HEK293 (cell line): ENCODE data around the gene LRP1.

Experiments
- CTCF ChIA-PET: fragments of 350-600 bp; formaldehyde crosslinking; extraction: SDS; loops from one replicate; lab custom pipeline; 2021; ENCODE audit warnings: antibody characterized with exemption; lab: Yijun Ruan, JAX
- POLR2A ChIA-PET: fragments of 300-600 bp; formaldehyde crosslinking; extraction: SDS; loops from one replicate; lab custom pipeline; 2020; ENCODE audit warnings: antibody characterized with exemption, inconsistent platforms; lab: Yijun Ruan, JAX
- H3K27ac ChIP-seq: fragments of 200-500 bp; sonication (Bioruptor generic); 2 replicates; pipeline ENCODE4 v1.5.1; 2014; ENCODE audit warnings: low read depth, low read length, control low read depth, inconsistent platforms; ENCODE audit errors: extremely low read depth
- H3K36me3 ChIP-seq, 2 experiments: fragments of 200-500 bp in 1 of 2; sonication (Bioruptor generic) in 1 of 2; 1 replicate in 1 of 2; 2 replicates in 1 of 2; pipeline ENCODE4 v1.5.1; 2014 to 2017; ENCODE audit warnings: inconsistent platforms in 2 of 2, low read length in 2 of 2; ENCODE audit not compliant: control insufficient read depth in 2 of 2, insufficient read depth in 1 of 2
- H3K4me1 ChIP-seq: fragments of 200-500 bp; sonication (Bioruptor generic); 2 replicates; pipeline ENCODE4 v1.5.1; 2014; ENCODE audit warnings: mild to moderate bottlenecking, low read length, inconsistent platforms; ENCODE audit not compliant: control insufficient read depth, insufficient read depth
- H3K4me3 ChIP-seq: 2 replicates; pipeline ENCODE4 v1.5.1; 2011; ENCODE audit warnings: low read depth, mild to moderate bottlenecking, control low read depth, low read length, moderate library complexity
- H3K9me3 ChIP-seq: fragments of 200-500 bp; sonication (Bioruptor generic); 2 replicates; pipeline ENCODE4 v1.5.1; 2014; ENCODE audit warnings: low read depth, low read length, inconsistent platforms; ENCODE audit not compliant: control insufficient read depth, insufficient read depth
- FEZF1 ChIP-seq: fragments of 450-650 bp; formaldehyde crosslinking; IDR thresholded peaks from 2 replicates; pipeline ENCODE4 v1.5.1; 2016; ENCODE audit warnings: missing biosample characterization, missing genetic modification characterization
- GLIS1 ChIP-seq: fragments of 450-650 bp; formaldehyde crosslinking; IDR thresholded peaks from 2 replicates; pipeline ENCODE4 v1.5.1; 2016; ENCODE audit warnings: missing biosample characterization, missing genetic modification characterization
- HOXA7 ChIP-seq: sonication (generic); formaldehyde crosslinking; IDR thresholded peaks from 2 replicates; pipeline ENCODE4 v1.8.1; 2022; ENCODE audit warnings: missing genetic modification reagents, borderline replicate concordance
- PRDM6 ChIP-seq: fragments of 450-650 bp; formaldehyde crosslinking; IDR thresholded peaks from 2 replicates; pipeline ENCODE4 v1.5.1; 2017; ENCODE audit warnings: missing biosample characterization, missing genetic modification characterization
- SP2 ChIP-seq: fragments of 450-650 bp; formaldehyde crosslinking; IDR thresholded peaks from 2 replicates; pipeline ENCODE4 v1.5.1; 2016; ENCODE audit warnings: missing biosample characterization, missing genetic modification characterization
- ZBTB1 ChIP-seq: fragments of 450-650 bp; formaldehyde crosslinking; IDR thresholded peaks from 2 replicates; pipeline ENCODE4 v1.5.1; 2016; ENCODE audit warnings: missing biosample characterization, missing genetic modification characterization
- ZNF16 ChIP-seq: fragments of 450-650 bp; formaldehyde crosslinking; IDR thresholded peaks from 2 replicates; pipeline ENCODE4 v1.5.1; 2016; ENCODE audit warnings: low read depth, missing biosample characterization, missing genetic modification characterization
- ZNF169 ChIP-seq: fragments of 450-650 bp; formaldehyde crosslinking; IDR thresholded peaks from 2 replicates; pipeline ENCODE4 v1.5.1; 2016; ENCODE audit warnings: missing biosample characterization, missing genetic modification characterization
- ZNF18 ChIP-seq: fragments of 450-650 bp; formaldehyde crosslinking; IDR thresholded peaks from 2 replicates; pipeline ENCODE4 v1.5.1; 2016; ENCODE audit warnings: missing biosample characterization, missing genetic modification characterization
- ZNF211 ChIP-seq: fragments of 450-650 bp; formaldehyde crosslinking; IDR thresholded peaks from 2 replicates; pipeline ENCODE4 v1.5.1; 2016; ENCODE audit warnings: low read depth, missing biosample characterization, missing genetic modification characterization
- ZNF214 ChIP-seq: fragments of 450-650 bp; formaldehyde crosslinking; IDR thresholded peaks from 2 replicates; pipeline ENCODE4 v1.5.1; 2017; ENCODE audit warnings: missing biosample characterization, mild to moderate bottlenecking, missing genetic modification characterization, borderline replicate concordance
- ZNF239 ChIP-seq: fragments of 450-650 bp; formaldehyde crosslinking; IDR thresholded peaks from 2 replicates; pipeline ENCODE4 v1.5.1; 2016; ENCODE audit warnings: missing biosample characterization, missing genetic modification characterization
- ZNF24 ChIP-seq: fragments of 450-650 bp; formaldehyde crosslinking; IDR thresholded peaks from 2 replicates; pipeline ENCODE4 v1.5.1; 2016; ENCODE audit warnings: missing biosample characterization, missing genetic modification characterization
- ZNF398 ChIP-seq: fragments of 450-650 bp; formaldehyde crosslinking; IDR thresholded peaks from 2 replicates; pipeline ENCODE4 v1.5.1; 2017; ENCODE audit warnings: missing biosample characterization, missing genetic modification characterization
- ZNF561 ChIP-seq: fragments of 450-650 bp; IDR thresholded peaks from 2 replicates; pipeline ENCODE4 v1.5.1; 2018; ENCODE audit warnings: missing biosample characterization, missing genetic modification characterization, borderline replicate concordance
- ZNF621 ChIP-seq: fragments of 450-650 bp; formaldehyde crosslinking; IDR thresholded peaks from 2 replicates; pipeline ENCODE4 v1.5.1; 2017; ENCODE audit warnings: missing biosample characterization, missing genetic modification characterization
- ZNF658 ChIP-seq: fragments of 450-650 bp; formaldehyde crosslinking; IDR thresholded peaks from 2 replicates; pipeline ENCODE4; 2016; ENCODE audit warnings: missing biosample characterization, missing genetic modification characterization
- ZNF76 ChIP-seq: fragments of 450-650 bp; formaldehyde crosslinking; IDR thresholded peaks from 2 replicates; pipeline ENCODE4; 2016; ENCODE audit warnings: low read depth, missing biosample characterization, missing genetic modification characterization, borderline replicate concordance
- TF ChIP-seq, protein P1 (sequence below): fragments of 450-650 bp; formaldehyde crosslinking; IDR thresholded peaks from 2 replicates; pipeline ENCODE4 v1.5.1; 2016; ENCODE audit warnings: missing biosample characterization, missing genetic modification characterization, borderline replicate concordance
- TF ChIP-seq, protein P2 (sequence below): fragments of 450-650 bp; formaldehyde crosslinking; IDR thresholded peaks from 2 replicates; pipeline ENCODE4 v1.5.1; 2016; ENCODE audit warnings: missing biosample characterization, missing genetic modification characterization
- TF ChIP-seq, protein P3 (sequence below): fragments of 450-650 bp; formaldehyde crosslinking; IDR thresholded peaks from 2 replicates; pipeline ENCODE4 v1.5.1; 2016; ENCODE audit warnings: missing biosample characterization, missing genetic modification characterization

The LRP1 gene

DNA sequence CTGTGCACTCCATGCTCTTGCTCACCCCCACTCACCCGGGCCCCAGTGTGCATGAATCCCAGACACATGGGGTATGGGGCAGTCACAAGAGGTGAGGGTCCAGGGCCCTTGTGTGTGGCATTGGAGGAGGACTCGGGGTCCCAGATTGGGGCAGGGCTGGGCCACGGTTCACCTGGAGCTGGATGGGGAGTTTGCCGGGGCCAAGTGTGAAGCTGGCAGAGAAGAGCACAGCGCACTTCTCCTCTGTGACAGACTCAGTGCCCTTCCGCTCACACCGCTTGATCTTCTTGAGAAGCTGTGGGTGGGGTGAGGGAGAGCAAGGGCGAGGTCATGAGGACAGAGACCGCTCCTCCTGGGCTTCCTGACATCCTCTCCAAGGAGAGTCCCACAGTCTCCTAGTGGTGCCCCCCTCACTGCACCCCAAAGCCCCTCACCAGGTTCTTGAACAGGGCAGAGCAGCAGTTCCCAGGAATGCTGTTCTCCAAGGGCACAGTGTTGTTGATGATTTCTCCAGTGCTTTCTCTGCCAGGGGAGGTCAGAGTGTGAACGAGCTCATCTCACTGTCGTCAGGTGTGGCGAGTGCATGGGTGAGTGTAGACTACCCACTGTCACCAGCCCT lies 23.9 kb upstream of the LRP1 start:
- no peak for TF ChIP-seq ZNF169 (tag by site-specific recombination)
- TF ChIP-seq ZBTB1 (tag by site-specific recombination): no peak
- TF ChIP-seq ZNF561 (tag by site-specific recombination): no peak
- no peak for TF ChIP-seq ZNF214 (tag by site-specific recombination)
- no peak for TF ChIP-seq ZNF16 (tag by site-specific recombination)
- TF ChIP-seq, protein P1, sequence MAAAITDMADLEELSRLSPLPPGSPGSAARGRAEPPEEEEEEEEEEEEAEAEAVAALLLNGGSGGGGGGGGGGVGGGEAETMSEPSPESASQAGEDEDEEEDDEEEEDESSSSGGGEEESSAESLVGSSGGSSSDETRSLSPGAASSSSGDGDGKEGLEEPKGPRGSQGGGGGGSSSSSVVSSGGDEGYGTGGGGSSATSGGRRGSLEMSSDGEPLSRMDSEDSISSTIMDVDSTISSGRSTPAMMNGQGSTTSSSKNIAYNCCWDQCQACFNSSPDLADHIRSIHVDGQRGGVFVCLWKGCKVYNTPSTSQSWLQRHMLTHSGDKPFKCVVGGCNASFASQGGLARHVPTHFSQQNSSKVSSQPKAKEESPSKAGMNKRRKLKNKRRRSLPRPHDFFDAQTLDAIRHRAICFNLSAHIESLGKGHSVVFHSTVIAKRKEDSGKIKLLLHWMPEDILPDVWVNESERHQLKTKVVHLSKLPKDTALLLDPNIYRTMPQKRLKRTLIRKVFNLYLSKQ: no peak
- no peak for TF ChIP-seq PRDM6 (tag by site-specific recombination)
- TF ChIP-seq HOXA7 (CRISPR knock-in tag): no peak
- TF ChIP-seq ZNF658 (tag by site-specific recombination): no peak
- no peak for TF ChIP-seq FEZF1

DNA sequence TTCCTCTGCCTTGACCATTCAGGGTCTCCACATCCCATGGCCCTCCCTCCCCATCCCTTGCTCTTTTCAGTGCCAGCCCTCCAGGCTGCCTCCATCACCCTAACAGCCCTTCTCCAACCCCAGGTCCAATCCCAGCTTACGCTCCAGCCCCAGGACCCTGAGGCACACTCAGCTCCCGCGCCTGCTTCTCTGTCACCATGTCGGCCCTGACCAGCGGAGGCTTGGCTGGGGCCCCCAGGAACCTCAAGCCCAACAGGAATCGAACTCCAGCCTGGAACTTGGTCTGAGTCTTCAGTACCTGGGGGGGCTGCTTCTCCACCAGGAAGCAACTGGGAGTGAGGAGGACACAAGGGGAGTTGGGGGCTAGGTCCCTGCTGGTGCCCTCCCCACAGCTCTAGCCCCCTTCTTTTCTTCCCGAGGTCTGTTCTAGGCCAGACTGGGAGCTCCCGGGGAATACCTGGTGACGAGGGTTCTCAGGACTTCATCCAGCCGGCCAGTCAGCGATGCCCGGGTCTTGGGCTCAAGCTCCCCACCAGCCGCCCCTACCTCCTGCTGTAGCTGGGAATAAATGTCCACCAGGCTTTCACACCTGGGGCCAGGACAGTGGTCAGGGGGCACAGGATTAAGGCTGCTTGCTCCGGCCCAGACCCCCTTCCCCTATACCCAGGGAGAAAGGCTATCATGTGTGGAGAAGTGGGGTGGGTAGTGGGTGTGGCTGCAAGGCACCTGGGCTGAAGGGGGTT lies 23.1 kb upstream of the LRP1 start:
- H3K4me1 ChIP-seq: no peaks in the 10 kb centered on the region
- no peak overlapping the region for H3K4me3 ChIP-seq
- H3K36me3 ChIP-seq: peaks cover 0 to 20% of the 10 kb centered on the region in 2 experiments; a peak in 1 of 3 replicates
- POLR2A ChIA-PET: no interaction called here
- no peak overlapping the region for H3K27ac ChIP-seq
- TF ChIP-seq, protein P2, sequence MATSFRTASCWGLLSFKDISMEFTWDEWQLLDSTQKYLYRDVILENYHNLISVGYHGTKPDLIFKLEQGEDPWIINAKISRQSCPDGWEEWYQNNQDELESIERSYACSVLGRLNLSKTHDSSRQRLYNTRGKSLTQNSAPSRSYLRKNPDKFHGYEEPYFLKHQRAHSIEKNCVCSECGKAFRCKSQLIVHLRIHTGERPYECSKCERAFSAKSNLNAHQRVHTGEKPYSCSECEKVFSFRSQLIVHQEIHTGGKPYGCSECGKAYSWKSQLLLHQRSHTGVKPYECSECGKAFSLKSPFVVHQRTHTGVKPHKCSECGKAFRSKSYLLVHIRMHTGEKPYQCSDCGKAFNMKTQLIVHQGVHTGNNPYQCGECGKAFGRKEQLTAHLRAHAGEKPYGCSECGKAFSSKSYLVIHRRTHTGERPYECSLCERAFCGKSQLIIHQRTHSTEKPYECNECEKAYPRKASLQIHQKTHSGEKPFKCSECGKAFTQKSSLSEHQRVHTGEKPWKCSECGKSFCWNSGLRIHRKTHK (tag by site-specific recombination): no peak
- TF ChIP-seq SP2: no peak
- no peak for TF ChIP-seq ZNF398 (tag by site-specific recombination)
- TF ChIP-seq ZNF239 (tag by site-specific recombination): no peak
- no peak for TF ChIP-seq ZNF24 (tag by site-specific recombination)
- TF ChIP-seq, protein P3, sequence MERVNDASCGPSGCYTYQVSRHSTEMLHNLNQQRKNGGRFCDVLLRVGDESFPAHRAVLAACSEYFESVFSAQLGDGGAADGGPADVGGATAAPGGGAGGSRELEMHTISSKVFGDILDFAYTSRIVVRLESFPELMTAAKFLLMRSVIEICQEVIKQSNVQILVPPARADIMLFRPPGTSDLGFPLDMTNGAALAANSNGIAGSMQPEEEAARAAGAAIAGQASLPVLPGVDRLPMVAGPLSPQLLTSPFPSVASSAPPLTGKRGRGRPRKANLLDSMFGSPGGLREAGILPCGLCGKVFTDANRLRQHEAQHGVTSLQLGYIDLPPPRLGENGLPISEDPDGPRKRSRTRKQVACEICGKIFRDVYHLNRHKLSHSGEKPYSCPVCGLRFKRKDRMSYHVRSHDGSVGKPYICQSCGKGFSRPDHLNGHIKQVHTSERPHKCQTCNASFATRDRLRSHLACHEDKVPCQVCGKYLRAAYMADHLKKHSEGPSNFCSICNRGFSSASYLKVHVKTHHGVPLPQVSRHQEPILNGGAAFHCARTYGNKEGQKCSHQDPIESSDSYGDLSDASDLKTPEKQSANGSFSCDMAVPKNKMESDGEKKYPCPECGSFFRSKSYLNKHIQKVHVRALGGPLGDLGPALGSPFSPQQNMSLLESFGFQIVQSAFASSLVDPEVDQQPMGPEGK (tag by site-specific recombination): no peak
- no peak for TF ChIP-seq ZNF76 (tag by site-specific recombination)
- TF ChIP-seq ZNF18 (tag by site-specific recombination): no peak
- no peak for TF ChIP-seq ZNF211 (tag by site-specific recombination)
- no peak for TF ChIP-seq GLIS1 (tag by site-specific recombination)
- TF ChIP-seq ZNF621: no peak
- TF ChIP-seq, all 188 proteins: peak for 0
- CTCF ChIA-PET: interaction anchor here (0.6 to 1.4 kb wide), 3 partner anchors 13 to 607 kb away, joined by 3 to 7 read pairs (median 3); no protein-coding TSS in a partner anchor
- no peaks in the 10 kb centered on the region for H3K9me3 ChIP-seq

More for the DNA sequence above, 23.9 kb upstream of the LRP1 start:
- Histone ChIP-seq H3K4me1 (no peaks in the 10 kb centered on the region), H3K27ac (no peak overlapping the region), H3K4me3 (no peak overlapping the region), H3K36me3 (peaks cover 0 to 20% of the 10 kb centered on the region in 2 experiments; a peak in 1 of 3 replicates), H3K9me3 (no peaks in the 10 kb centered on the region)
- CTCF ChIA-PET: interaction anchor here (0.5 to 2.2 kb wide), 3 partner anchors 35 to 104 kb away, joined by 3 to 10 read pairs (median 8); no protein-coding TSS in a partner anchor
- POLR2A ChIA-PET: interaction anchor here (1.7 kb wide), 1 partner anchor 25 kb away, joined by 4 read pairs; the partner anchor contains the start of gene NEMP1
